SK-N-MC (cell line): ENCODE results near the gene SLC46A1.

Experiments
- DNase-seq: peaks from one replicate; pipeline ENCODE4 v3.0.0-alpha.2; 2011; ENCODE audit warnings: low read depth, low spot score
- H3K27ac ChIP-seq: fragments of 200-600 bp; sonication (generic); 2 replicates; pipeline ENCODE4 v1.5.1; 2016; ENCODE audit warnings: mixed run types
- H3K36me3 ChIP-seq: fragments of 200-600 bp; sonication (generic); 2 replicates; pipeline ENCODE4 v1.6.1; 2017; ENCODE audit warnings: antibody characterized with exemption, low read length, mixed read lengths; ENCODE audit not compliant: insufficient read depth
- H3K4me3 ChIP-seq: fragments of 200-600 bp; sonication (generic); 2 replicates; pipeline ENCODE4 v1.5.1; 2016
- H3K9ac ChIP-seq: fragments of 200-600 bp; sonication (generic); 2 replicates; pipeline ENCODE4 v1.8.0; 2017; ENCODE audit warnings: mixed run types, mixed read lengths; ENCODE audit not compliant: insufficient read length
- H3K9me3 ChIP-seq: fragments of 200-600 bp; sonication (generic); 2 replicates; pipeline ENCODE4 v1.6.1; 2017; ENCODE audit warnings: low read depth, mild to moderate bottlenecking, antibody characterized with exemption, low read length, moderate library complexity, mixed read lengths
- EZH2 ChIP-seq: fragments of 200-600 bp; sonication (generic); IDR thresholded peaks from one replicate; pipeline ENCODE4 v1.6.1; 2017; ENCODE audit warnings: antibody characterized with exemption
- FOXP2 ChIP-seq: optimal IDR thresholded peaks from 2 replicates; pipeline ENCODE3; 2011; ENCODE audit warnings: mild to moderate bottlenecking, moderate library complexity; ENCODE audit not compliant: insufficient read depth; ENCODE audit errors: extremely low read length, control extremely low read depth
- POLR2AphosphoS5 ChIP-seq: IDR thresholded peaks from 2 replicates; pipeline ENCODE4 v1.6.1; 2012; ENCODE audit warnings: mild to moderate bottlenecking, low read depth, low read length, borderline replicate concordance

SLC46A1 gene

DNA sequence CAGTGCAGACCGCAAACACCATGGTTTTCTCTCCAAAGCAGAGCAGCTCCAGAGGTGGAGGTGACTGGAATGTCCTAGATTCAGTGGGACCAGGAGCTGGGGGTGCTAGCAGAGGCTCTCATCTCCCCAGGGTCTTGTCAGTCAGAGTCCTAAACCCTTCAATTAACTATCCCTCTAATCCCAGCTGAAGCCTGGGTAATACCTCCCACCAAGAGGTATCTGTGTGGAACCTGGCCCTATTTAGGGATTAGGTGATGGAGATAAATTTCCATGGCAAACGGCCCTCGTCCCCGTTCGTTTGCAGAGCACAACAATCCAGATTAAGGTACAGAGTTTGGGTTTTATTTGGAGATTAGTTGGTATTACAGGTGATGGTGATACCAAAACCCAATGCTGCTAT lies 42.8 kb downstream of the SLC46A1 start:
- no peak for TF ChIP-seq EZH2
- TF ChIP-seq POLR2AphosphoS5 = no peak
- TF ChIP-seq FOXP2 = no peak
- Histone ChIP-seq H3K9me3 (no peaks in the 10 kb centered on the region), H3K9ac (no peak overlapping the region), H3K27ac (no peak overlapping the region), H3K4me3 (no peak overlapping the region), H3K36me3 (peaks cover 27% of the 10 kb centered on the region)
- DNase-seq = no peak

DNA sequence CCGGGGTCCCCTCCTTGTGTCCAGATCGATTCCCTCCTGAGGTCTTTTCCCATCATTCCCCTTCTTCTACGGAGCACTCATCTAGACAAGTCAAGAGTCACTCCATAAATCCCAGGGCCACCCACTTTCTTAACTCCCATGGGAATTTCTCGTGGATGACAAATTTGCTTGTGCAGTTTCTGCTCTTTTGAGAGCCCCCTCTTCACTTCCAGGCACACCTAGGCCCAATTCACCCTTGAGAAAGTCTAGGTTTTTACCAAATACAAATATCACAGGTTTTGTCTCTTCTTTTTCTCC lies 48.2 kb downstream of the SLC46A1 start:
- DNase-seq = no peak
- Histone ChIP-seq H3K9ac (peak overlapping the region; percentile 99), H3K36me3 (peaks cover 45% of the 10 kb centered on the region), H3K9me3 (no peaks in the 10 kb centered on the region), H3K4me3 (peak overlapping the region; percentile 97), H3K27ac (peak overlapping the region; percentile 49; the same call in 1 of the 2 replicates)
- no peak for TF ChIP-seq EZH2
- no peak for TF ChIP-seq POLR2AphosphoS5
- no peak for TF ChIP-seq FOXP2

DNA sequence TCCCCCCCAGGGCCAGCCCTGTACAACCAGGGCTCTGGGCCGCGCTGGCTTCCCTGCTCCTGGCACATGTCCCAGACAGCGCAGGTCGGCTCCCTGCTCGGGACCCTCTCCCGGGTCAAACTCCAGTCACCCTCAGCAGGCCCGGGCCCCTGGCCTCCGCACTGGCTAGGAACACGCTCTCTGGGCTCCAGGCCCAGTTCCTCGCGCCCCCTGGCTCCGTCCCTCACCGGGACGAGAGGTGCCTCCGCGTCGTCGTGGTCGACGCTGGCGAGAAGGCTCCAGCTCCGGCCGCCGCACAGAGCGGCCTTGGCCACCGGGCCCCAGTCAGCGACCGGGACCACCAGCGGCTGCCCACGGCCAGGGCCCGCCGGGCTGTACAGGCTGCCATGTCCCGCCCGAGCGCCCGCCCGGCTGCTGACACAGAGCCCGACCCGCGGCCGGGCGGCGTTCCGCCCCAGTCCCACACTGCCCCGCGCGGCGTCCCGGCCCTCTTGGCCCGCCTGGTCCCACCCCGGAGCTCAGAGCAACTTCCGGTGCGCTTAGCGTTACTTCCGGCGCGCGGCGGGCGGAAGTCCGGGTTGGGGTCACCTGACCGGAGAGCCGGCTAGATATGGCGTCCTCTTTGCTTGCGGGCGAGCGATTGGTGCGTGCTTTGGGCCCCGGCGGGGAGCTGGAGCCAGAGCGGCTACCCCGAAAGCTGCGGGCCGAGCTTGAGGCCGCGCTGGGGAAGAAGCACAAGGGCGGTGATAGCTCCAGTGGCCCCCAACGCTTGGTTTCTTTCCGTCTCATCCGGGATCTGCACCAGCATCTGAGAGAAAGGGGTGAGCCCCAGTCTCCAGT lies 48.7 kb downstream of the SLC46A1 start, which contains the start of gene POLDIP2:
TSS of gene POLDIP2 (minus strand) at position 467 of the 840 bp plus-strand sequence. CDS start at position 388, 79 bp downstream.
- DNase-seq = peak; percentile 20
- H3K36me3 ChIP-seq = peaks cover 48% of the 10 kb centered on the region

DNA sequence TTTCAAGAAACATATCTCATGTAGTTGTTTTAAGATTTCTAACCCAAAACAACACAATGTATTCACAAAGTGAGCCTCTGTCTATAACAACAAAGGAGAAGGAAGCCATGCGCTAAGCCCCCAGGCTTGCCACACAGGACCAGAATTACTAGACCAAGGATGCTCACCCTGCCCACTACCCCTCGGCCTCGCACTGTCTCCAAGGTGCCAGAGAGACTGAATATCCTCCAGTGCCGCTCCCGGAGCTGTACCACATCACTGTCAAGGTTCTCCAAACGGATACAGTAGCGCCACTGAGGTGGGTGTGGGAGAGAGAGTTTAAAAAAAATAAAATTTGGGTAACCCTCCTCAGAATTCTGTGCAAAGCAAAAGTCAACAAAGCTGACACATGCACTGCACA lies 55.7 kb downstream of the SLC46A1 start:
- DNase-seq = no peak
- no peak overlapping the region for H3K9ac ChIP-seq
- H3K36me3 ChIP-seq = peaks cover 73% of the 10 kb centered on the region
- no peak overlapping the region for H3K27ac ChIP-seq
- H3K4me3 ChIP-seq = no peak overlapping the region
- no peak for TF ChIP-seq POLR2AphosphoS5
- TF ChIP-seq EZH2 = no peak
- no peak for TF ChIP-seq FOXP2
- H3K9me3 ChIP-seq = no peaks in the 10 kb centered on the region

More for the DNA sequence above, 48.7 kb downstream of the SLC46A1 start, which contains the start of gene POLDIP2:
- Histone ChIP-seq H3K9me3 (no peaks in the 10 kb centered on the region), H3K4me3 (peak within 1 kb of the TSS; percentile 97), H3K9ac (peak within 1 kb of the TSS; percentile 99), H3K27ac (peak within 1 kb of the TSS; percentile 49; the same call in 1 of the 2 replicates)
- TF ChIP-seq FOXP2 (peak; percentile 26), POLR2AphosphoS5 (peak; percentile 66), EZH2 (no peak)

DNA sequence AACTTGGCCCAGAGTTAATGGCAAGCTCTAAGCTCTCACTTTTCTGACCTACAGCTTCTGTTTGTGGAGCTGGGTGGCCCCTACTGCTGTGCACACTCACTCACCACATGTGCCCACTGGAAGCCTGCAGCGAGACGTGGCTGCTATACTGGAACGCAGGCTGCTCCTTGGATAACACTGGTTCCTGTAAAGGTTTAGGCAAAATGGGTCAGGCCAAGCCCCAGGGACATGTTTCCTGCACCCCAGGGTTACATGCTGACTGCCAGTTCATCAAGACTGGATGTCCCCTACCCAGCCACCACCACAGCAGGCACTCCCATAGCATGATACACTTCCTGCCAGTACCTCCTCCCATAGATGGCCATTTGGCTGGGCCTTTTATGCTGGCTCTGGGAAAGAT lies 57.0 kb downstream of the SLC46A1 start:
- Histone ChIP-seq H3K9me3 (no peaks in the 10 kb centered on the region), H3K9ac (no peak overlapping the region), H3K27ac (no peak overlapping the region), H3K36me3 (peaks cover 68% of the 10 kb centered on the region), H3K4me3 (no peak overlapping the region)
- TF ChIP-seq FOXP2 (no peak), EZH2 (no peak)
- DNase-seq = no peak

DNA sequence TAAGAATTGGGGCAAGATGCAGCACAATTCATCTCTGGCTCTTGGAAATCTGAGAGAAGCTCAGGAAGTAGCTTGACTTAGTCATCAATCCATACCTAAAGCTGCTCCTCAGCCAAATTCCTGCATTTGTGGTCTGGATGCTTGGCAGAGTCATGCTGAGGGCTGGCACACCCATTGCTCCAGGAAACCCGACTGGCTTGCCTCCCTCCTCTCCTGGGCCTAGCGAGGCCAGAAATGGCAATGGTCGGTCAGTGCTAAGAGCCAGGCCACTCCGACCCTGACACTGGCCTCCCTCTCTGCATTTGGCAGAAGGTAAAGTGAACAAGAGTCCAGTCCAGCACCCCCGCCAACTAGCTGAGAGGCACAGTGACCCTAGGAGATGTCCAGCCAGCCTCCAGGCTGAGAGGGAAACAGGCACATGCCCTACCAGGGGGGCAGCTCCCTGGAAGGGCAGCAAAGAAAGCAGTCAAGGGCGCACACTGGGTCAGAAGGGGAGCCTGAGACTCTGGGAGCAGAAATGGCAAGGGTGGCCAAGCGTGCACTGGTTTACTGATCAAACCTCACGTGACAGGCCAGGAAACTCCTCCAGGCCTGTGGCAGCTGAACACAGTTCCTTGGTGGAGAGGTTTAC lies 58.6 kb downstream of the SLC46A1 start:
- H3K27ac ChIP-seq = no peak overlapping the region
- peaks cover 56% of the 10 kb centered on the region for H3K36me3 ChIP-seq
- no peak overlapping the region for H3K4me3 ChIP-seq
- no peak overlapping the region for H3K9ac ChIP-seq
- TF ChIP-seq POLR2AphosphoS5 (no peak; the same call in 1 of the 2 replicates), FOXP2 (no peak), EZH2 (no peak)
- DNase-seq = no peak
- H3K9me3 ChIP-seq = no peaks in the 10 kb centered on the region

DNA sequence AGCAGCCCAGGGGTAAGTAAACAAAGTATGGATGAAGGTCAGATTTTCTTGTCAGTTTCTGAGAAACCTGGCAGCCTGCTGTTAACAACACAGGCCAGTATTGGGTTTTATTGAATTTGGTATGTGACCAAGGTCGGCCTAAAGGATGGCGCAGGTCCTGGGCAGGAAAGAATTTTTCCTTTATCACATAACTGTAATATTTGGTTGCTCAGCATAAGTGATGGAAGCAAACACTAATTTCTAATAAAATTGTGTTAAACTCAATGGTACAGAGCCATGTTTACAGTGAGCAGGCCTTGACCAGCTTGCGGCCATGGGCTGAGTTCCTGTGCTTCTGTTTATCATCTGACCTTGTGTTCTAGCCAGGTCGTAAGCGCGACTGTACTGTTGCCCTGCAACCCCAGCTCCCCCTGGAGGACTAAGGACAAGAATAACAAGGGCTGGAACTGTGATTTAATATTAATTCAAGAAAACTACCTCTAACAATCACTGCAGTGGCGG lies 59.2 kb downstream of the SLC46A1 start:
- H3K9ac ChIP-seq = no peak overlapping the region
- H3K27ac ChIP-seq = no peak overlapping the region
- no peak for TF ChIP-seq POLR2AphosphoS5
- H3K9me3 ChIP-seq = no peaks in the 10 kb centered on the region
- no peak for DNase-seq
- peaks cover 59% of the 10 kb centered on the region for H3K36me3 ChIP-seq
- no peak overlapping the region for H3K4me3 ChIP-seq

DNA sequence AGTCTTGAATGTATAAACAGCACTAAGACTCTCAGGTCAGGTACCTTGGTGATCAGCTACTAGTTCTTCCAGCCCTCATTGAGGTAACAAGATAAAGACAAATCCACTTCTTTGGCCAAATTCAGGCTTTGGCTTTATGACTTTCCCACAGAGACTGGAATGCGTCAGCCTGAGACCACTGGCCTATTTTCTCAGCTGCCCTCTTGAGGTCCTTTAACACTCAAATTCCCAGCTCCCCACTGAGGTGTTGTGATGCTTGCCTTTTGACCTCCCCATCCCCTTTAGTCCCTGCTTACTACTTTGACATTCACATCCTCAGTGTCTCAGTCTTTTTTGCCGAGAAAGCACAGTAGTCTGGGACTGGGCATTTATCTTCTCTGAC lies 59.8 kb downstream of the SLC46A1 start:
- peaks cover 59% of the 10 kb centered on the region for H3K36me3 ChIP-seq
- H3K9me3 ChIP-seq = no peaks in the 10 kb centered on the region
- no peak overlapping the region for H3K4me3 ChIP-seq
- TF ChIP-seq POLR2AphosphoS5 = no peak
- TF ChIP-seq FOXP2 = no peak
- no peak for TF ChIP-seq EZH2
- H3K27ac ChIP-seq = no peak overlapping the region
- no peak for DNase-seq
- H3K9ac ChIP-seq = no peak overlapping the region
